ENCODE results near the gene BRD2. TPM values are rescaled to one million over a fixed set of nuclear protein-coding genes. Genes with fewer than 3 reads are reported as not detected.

Gene BRD2
- total RNA-seq, 1 experiment from 2014 or later = 252 TPM

DNA sequence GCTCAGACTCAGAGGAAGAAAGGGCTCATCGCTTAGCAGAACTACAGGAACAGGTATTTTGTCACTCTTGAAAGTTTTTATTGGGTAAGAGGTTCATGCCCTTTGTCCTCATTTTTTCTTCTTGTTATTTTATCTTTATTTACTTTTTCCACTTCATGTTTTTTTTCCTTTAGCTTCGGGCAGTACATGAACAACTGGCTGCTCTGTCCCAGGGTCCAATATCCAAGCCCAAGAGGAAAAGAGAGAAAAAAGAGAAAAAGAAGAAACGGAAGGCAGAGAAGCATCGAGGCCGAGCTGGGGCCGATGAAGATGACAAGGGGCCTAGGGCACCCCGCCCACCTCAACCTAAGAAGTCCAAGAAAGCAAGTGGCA is 9.5 kb downstream of the BRD2 start:
- Histone ChIP-seq H3K56ac (ENCODE audit: insufficient read length, low read depth, low read length) (no peak overlapping the region), H3K23me2 (ENCODE audit: insufficient read length, low read depth, low read length, poor library complexity, severe bottlenecking) (peaks cover 7% of the 10 kb centered on the region), H3K18ac (ENCODE audit: insufficient read length, low read depth, low read length) (no peak overlapping the region), H3K23ac (ENCODE audit: insufficient read length, low read depth, low read length) (no peak overlapping the region), H2BK20ac (ENCODE audit: low read depth, low read length, poor library complexity, severe bottlenecking) (no peak overlapping the region), H4K5ac (ENCODE audit: insufficient read length, low read depth, low read length) (no peak overlapping the region), H2BK120ac (ENCODE audit: low read depth, low read length, poor library complexity, severe bottlenecking) (no peak overlapping the region), H2AK5ac (ENCODE audit: insufficient read length, low read length) (no peak overlapping the region), H3K9me3 (ENCODE audit: control insufficient read depth, low read depth, low read length) (no peaks in the 10 kb centered on the region), H3K4me2 (ENCODE audit: insufficient read depth, insufficient read length, low read length) (no peak overlapping the region), H4K20me1 (ENCODE audit: control insufficient read depth, insufficient read depth, insufficient read length) (no peaks in the 10 kb centered on the region), H3K4me1 (ENCODE audit: insufficient read depth, low read length) (no peaks in the 10 kb centered on the region), H2BK12ac (ENCODE audit: insufficient read length, low read depth, low read length) (no peak overlapping the region), H3K4ac (ENCODE audit: low read depth, low read length) (no peak overlapping the region), H4K91ac (ENCODE audit: insufficient read length, low read depth, low read length) (no peak overlapping the region), H3T11ph (ENCODE audit: low read length) (no peak overlapping the region), H3K9ac (ENCODE audit: extremely low read depth, insufficient read length, low read length) (no peak overlapping the region), H4K8ac (replicated peaks; ENCODE audit: insufficient read length, low read depth, low read length) (no peak overlapping the region), H2BK15ac (ENCODE audit: low read depth, low read length) (no peak overlapping the region), H3K27ac (ENCODE audit: insufficient read length, low read depth, low read length) (no peak overlapping the region), H3K14ac (ENCODE audit: insufficient read depth, low read length) (no peak overlapping the region), H3K79me1 (ENCODE audit: insufficient read depth, low read depth, low read length, poor library complexity, severe bottlenecking) (peaks cover 20% of the 10 kb centered on the region), H2BK5ac (ENCODE audit: insufficient read length, low read length) (no peak overlapping the region), H2AFZ (ENCODE audit: low read length) (no peak overlapping the region), H3K79me2 (ENCODE audit: insufficient read depth, low read length) (peaks cover 34% of the 10 kb centered on the region), H3K27me3 (ENCODE audit: insufficient read depth, low read length) (no peaks in the 10 kb centered on the region)
- Mint-ChIP-seq H3K27ac (peak overlapping the region in 2 of 3 experiments; percentile 34 to 75; a peak in 4 of 7 replicates), H3K27me3 (ENCODE audit: low read depth) (peaks cover 1% of the 10 kb centered on the region), H3K4me1 (peaks cover 23 to 61% of the 10 kb centered on the region in 2 experiments), H3K4me3 (no peak overlapping the region; a peak in 1 of 5 replicates), H3K9me3 (peaks cover 6 to 7% of the 10 kb centered on the region in 2 experiments), H3K36me3 (ENCODE audit: insufficient read depth in 1 of 3, low read depth in 3 of 3) (peaks cover 85 to 93% (median 88%) of the 10 kb centered on the region in 3 experiments)
- TF ChIP-seq CTCF (conservative IDR thresholded peaks at IDR 0.05) = no peak
- WGBS (ENCODE audit: extremely low coverage, insufficient read length, low lambda C conversion rate) = no CpG with 5 or more reads among the region's 7 CpGs
- DNase-seq = no peak
